H1 (cell line): Measurements from ENCODE around the gene EHD4. TPM values are rescaled to one million over a fixed set of nuclear protein-coding genes. Genes with fewer than 3 reads are reported as not detected.

ENCODE experiments used
- CTCF ChIA-PET: fragments of 300-600 bp; sonication (Branson Sonifier 250); formaldehyde crosslinking; loops from one replicate; lab custom pipeline; 2021; ENCODE audit not compliant: partially characterized antibody; lab: Charles Lee
- POLR2A ChIA-PET: fragments of 300-600 bp; sonication (Branson Sonifier 250); formaldehyde crosslinking; loops from one replicate; lab custom pipeline; 2021; ENCODE audit warnings: inconsistent platforms; ENCODE audit not compliant: partially characterized antibody; lab: Charles Lee
- DNase-seq, 2 experiments: peaks; one replicate each; pipeline versions ENCODE4 v3.0.0 to v3.0.0-alpha.2; 2010 to 2022; ENCODE audit warnings: low spot score in 2 of 2, low read depth in 1 of 2, mixed read lengths in 1 of 2
- FAIRE-seq: peaks from 2 replicates; lab custom pipeline; 2011; peaks lifted over from hg19 to GRCh38; lab: Jason Lieb, UNC
- H2AFZ ChIP-seq: 2 replicates; pipeline ENCODE4 v1.8.1; 2012; ENCODE audit warnings: low read length, inconsistent platforms
- H2AK5ac ChIP-seq: 2 replicates; pipeline ENCODE4 v1.6.1; 2013; ENCODE audit warnings: low read depth, low read length
- H2BK120ac ChIP-seq: replicated peaks from 2 replicates; pipeline ENCODE3; 2013; ENCODE audit warnings: low read depth, low read length, inconsistent platforms
- H2BK12ac ChIP-seq: 2 replicates; pipeline ENCODE4 v1.6.1; 2013; ENCODE audit warnings: low read depth, low read length
- H2BK15ac ChIP-seq: 2 replicates; pipeline ENCODE4 v1.6.1; 2013; ENCODE audit warnings: low read length
- H2BK20ac ChIP-seq: 2 replicates; pipeline ENCODE4 v1.6.1; 2013; ENCODE audit warnings: low read length
- H2BK5ac ChIP-seq: 2 replicates; pipeline ENCODE4 v1.6.1; 2013; ENCODE audit warnings: low read depth, low read length
- H3K14ac ChIP-seq: 2 replicates; pipeline ENCODE4 v1.6.1; 2013; ENCODE audit warnings: inconsistent platforms; ENCODE audit not compliant: insufficient read length
- H3K18ac ChIP-seq: 2 replicates; pipeline ENCODE4 v1.6.1; 2013; ENCODE audit warnings: low read length; ENCODE audit errors: extremely low read depth
- H3K23ac ChIP-seq: 2 replicates; pipeline ENCODE4 v1.6.1; 2013; ENCODE audit warnings: inconsistent platforms; ENCODE audit not compliant: insufficient read length
- H3K23me2 ChIP-seq: 2 replicates; pipeline ENCODE4 v1.6.1; 2013; ENCODE audit warnings: low read depth, low read length
- H3K27ac ChIP-seq: 2 replicates; pipeline ENCODE4 v1.6.1; 2011; ENCODE audit warnings: low read depth, low read length, inconsistent platforms
- H3K27me3 ChIP-seq, 4 experiments: replicated peaks in 1 of 4; 1 replicate in 1 of 4; 2 replicates in 3 of 4; pipeline versions ENCODE4 v1.6.1 to v1.8.1; 2011 to 2013; ENCODE audit warnings: low read length in 3 of 4, mild to moderate bottlenecking in 3 of 4, inconsistent platforms in 2 of 4, mixed read lengths in 2 of 4, moderate library complexity in 1 of 4; ENCODE audit not compliant: control insufficient read depth in 3 of 4, insufficient read depth in 3 of 4; ENCODE audit errors: extremely low read depth in 1 of 4
- H3K36me3 ChIP-seq, 4 experiments: 2 replicates each; pipeline versions ENCODE4 v1.6.1 to v1.8.1; 2011 to 2013; ENCODE audit warnings: mild to moderate bottlenecking in 4 of 4, low read length in 3 of 4, moderate library complexity in 2 of 4, control low read depth in 1 of 4, inconsistent platforms in 1 of 4; ENCODE audit not compliant: insufficient read depth in 4 of 4, control insufficient read depth in 2 of 4
- H3K4ac ChIP-seq: replicated peaks from 2 replicates; pipeline ENCODE3; 2013; ENCODE audit warnings: low read length, low read depth, mixed read lengths, inconsistent platforms; ENCODE audit not compliant: insufficient read length
- H3K4me1 ChIP-seq, 4 experiments: replicated peaks in 1 of 4; 1 replicate in 1 of 4; 2 replicates in 3 of 4; pipeline versions ENCODE4 v1.6.1 to v1.8.1; 2011 to 2013; ENCODE audit warnings: low read length in 3 of 4, inconsistent platforms in 2 of 4, mixed read lengths in 1 of 4; ENCODE audit not compliant: insufficient read depth in 4 of 4, control insufficient read depth in 3 of 4
- H3K4me2 ChIP-seq, 2 experiments: 2 replicates each; pipeline versions ENCODE4 v1.6.1 to v1.8.1; 2011 to 2013; ENCODE audit warnings: low read depth in 2 of 2, low read length in 2 of 2, control low read depth in 1 of 2, inconsistent platforms in 1 of 2, mild to moderate bottlenecking in 1 of 2; ENCODE audit not compliant: insufficient read depth in 1 of 2
- H3K4me3 ChIP-seq, 4 experiments: fragments of 200-600, 300-600 bp in 1 of 4; sonication (generic), shearing (Covaris generic), sonication (Bioruptor Twin) in 1 of 4; 2 replicates each; pipeline versions ENCODE4 v1.5.1 to v1.8.1; 2011 to 2016; ENCODE audit warnings: low read length in 4 of 4, low read depth in 3 of 4, control low read depth in 2 of 4, inconsistent platforms in 2 of 4, mild to moderate bottlenecking in 2 of 4, mixed read lengths in 1 of 4, moderate library complexity in 1 of 4; ENCODE audit not compliant: insufficient read depth in 2 of 4; ENCODE audit errors: extremely low read depth in 1 of 4
- H3K56ac ChIP-seq: replicated peaks from 2 replicates; pipeline ENCODE3; 2013; ENCODE audit warnings: low read depth, mild to moderate bottlenecking, mixed read lengths, low read length, inconsistent platforms; ENCODE audit not compliant: insufficient read length
- H3K79me1 ChIP-seq: 2 replicates; pipeline ENCODE4 v1.6.1; 2013; ENCODE audit warnings: low read depth, low read length, control low read depth
- H3K79me2 ChIP-seq, 2 experiments: 2 replicates each; pipeline versions ENCODE4 v1.6.1 to v1.8.1; 2012 to 2013; ENCODE audit warnings: low read length in 2 of 2, mild to moderate bottlenecking in 2 of 2, inconsistent platforms in 1 of 2; ENCODE audit not compliant: insufficient read depth in 2 of 2, control insufficient read depth in 1 of 2
- H3K9ac ChIP-seq, 4 experiments: replicated peaks in 1 of 4; 1 replicate in 1 of 4; 2 replicates in 3 of 4; pipeline versions ENCODE4 v1.6.1 to v1.8.1; 2011 to 2013; ENCODE audit warnings: low read depth in 3 of 4, low read length in 3 of 4, control low read depth in 2 of 4, mild to moderate bottlenecking in 2 of 4, moderate library complexity in 2 of 4, inconsistent platforms in 1 of 4; ENCODE audit errors: extremely low read depth in 1 of 4
- H3K9me3 ChIP-seq, 2 experiments: 2 replicates each; pipeline versions ENCODE4 v1.6.1 to v1.8.1; 2012 to 2013; ENCODE audit warnings: mild to moderate bottlenecking in 2 of 2, moderate library complexity in 2 of 2, control low read depth in 1 of 2, inconsistent platforms in 1 of 2, low read depth in 1 of 2, low read length in 1 of 2, mixed read lengths in 1 of 2; ENCODE audit not compliant: insufficient read depth in 2 of 2
- H4K20me1 ChIP-seq, 2 experiments: replicated peaks in 1 of 2; 2 replicates each; pipeline versions ENCODE3 to v1.8.1; 2011 to 2013; ENCODE audit warnings: inconsistent platforms in 2 of 2, low read length in 2 of 2, mild to moderate bottlenecking in 1 of 2; ENCODE audit not compliant: insufficient read depth in 2 of 2, control insufficient read depth in 1 of 2
- H4K5ac ChIP-seq: 2 replicates; pipeline ENCODE4 v1.6.1; 2013; ENCODE audit warnings: low read length, low read depth, mixed read lengths, inconsistent platforms; ENCODE audit not compliant: insufficient read length
- H4K8ac ChIP-seq: 2 replicates; pipeline ENCODE4 v1.8.0; 2013; ENCODE audit warnings: mild to moderate bottlenecking, moderate library complexity, low read length, inconsistent platforms; ENCODE audit not compliant: insufficient read depth; ENCODE audit errors: extremely low read depth
- H4K91ac ChIP-seq: replicated peaks from 2 replicates; pipeline ENCODE3; 2013; ENCODE audit warnings: low read length, mixed read lengths, inconsistent platforms; ENCODE audit not compliant: insufficient read length
- CHD2 ChIP-seq: IDR thresholded peaks from 2 replicates; pipeline ENCODE4 v1.6.1; 2012; ENCODE audit warnings: low read length, improper control_type of control experiment
- POLR2A ChIP-seq, 2 experiments: IDR thresholded peaks; 1 replicate in 1 of 2; 2 replicates in 1 of 2; pipeline ENCODE4 v1.6.1; 2011; ENCODE audit warnings: low read depth in 2 of 2, low read length in 2 of 2, mild to moderate bottlenecking in 2 of 2; ENCODE audit errors: control extremely low read depth in 1 of 2
- SAP30 ChIP-seq: fragments of 300-600 bp; sonication (generic); IDR thresholded peaks from 2 replicates; pipeline ENCODE4 v1.7.1; 2012; ENCODE audit warnings: low read length, moderate library complexity, mild to moderate bottlenecking, inconsistent platforms; ENCODE audit not compliant: insufficient read depth, insufficient replicate concordance
- SIN3A ChIP-seq, 2 experiments: IDR thresholded peaks in 1 of 2; conservative IDR thresholded peaks in 1 of 2; 2 replicates each; pipeline ENCODE4 v1.6.1; 2011 to 2012; ENCODE audit warnings: low read length in 2 of 2, improper control_type of control experiment in 1 of 2, low read depth in 1 of 2, mild to moderate bottlenecking in 1 of 2
- TAF7 ChIP-seq: optimal IDR thresholded peaks from 2 replicates; pipeline ENCODE3; 2011; ENCODE audit warnings: low read depth, mild to moderate bottlenecking, inconsistent platforms, low read length, moderate library complexity, borderline replicate concordance
- WGBS, 2 experiments: shearing (Covaris generic) in 1 of 2; methylation state at CpG; one replicate each; pipeline versions ENCODE4 v1.1.6 to v1.1.7; 2013 to 2015; ENCODE audit warnings: low lambda C conversion rate in 2 of 2, mixed read lengths in 2 of 2, inconsistent platforms in 1 of 2, low coverage in 1 of 2, missing lambda C conversion rate in 1 of 2; ENCODE audit not compliant: insufficient replicate concordance in 2 of 2, insufficient coverage in 1 of 2, insufficient read length in 1 of 2; ENCODE audit errors: extremely low coverage in 1 of 2, missing lambda C conversion rate in 1 of 2; 5-methylcytosine and 5-hydroxymethylcytosine counted together
- polyA plus RNA-seq, 7 experiments: library from polyadenylated mRNA; depleted of rRNA in 3 of 7; stranded (reverse) in 5 of 7; unstranded in 2 of 7; fragments of >200 nt in 5 of 7; fragments of 200-250 nt in 2 of 7; gene quantifications; 1 replicate in 5 of 7; 2 replicates in 1 of 7; 4 replicates in 1 of 7; pipeline versions ENCODE4 v1.2.1 to v1.2.3, GENCODE V29; 2011 to 2013; ENCODE audit warnings: missing spikeins in 2 of 7, mixed read lengths in 2 of 7
- total RNA-seq: library from RNA; stranded (reverse); fragmentation: NEBNext Ultra II Directional; extraction: Animal tissue kit (Norgen Biotek cat#: 25700); gene quantifications from 2 replicates; pipeline ENCODE4 v1.2.1, GENCODE V29; 2021

EHD4 gene
- total and polyA plus RNA-seq, 2 of the 8 experiments (the other 6 are each of a cell fraction or from before 2014, with no cell fraction given) = 17.5 to 24.5 TPM

DNA sequence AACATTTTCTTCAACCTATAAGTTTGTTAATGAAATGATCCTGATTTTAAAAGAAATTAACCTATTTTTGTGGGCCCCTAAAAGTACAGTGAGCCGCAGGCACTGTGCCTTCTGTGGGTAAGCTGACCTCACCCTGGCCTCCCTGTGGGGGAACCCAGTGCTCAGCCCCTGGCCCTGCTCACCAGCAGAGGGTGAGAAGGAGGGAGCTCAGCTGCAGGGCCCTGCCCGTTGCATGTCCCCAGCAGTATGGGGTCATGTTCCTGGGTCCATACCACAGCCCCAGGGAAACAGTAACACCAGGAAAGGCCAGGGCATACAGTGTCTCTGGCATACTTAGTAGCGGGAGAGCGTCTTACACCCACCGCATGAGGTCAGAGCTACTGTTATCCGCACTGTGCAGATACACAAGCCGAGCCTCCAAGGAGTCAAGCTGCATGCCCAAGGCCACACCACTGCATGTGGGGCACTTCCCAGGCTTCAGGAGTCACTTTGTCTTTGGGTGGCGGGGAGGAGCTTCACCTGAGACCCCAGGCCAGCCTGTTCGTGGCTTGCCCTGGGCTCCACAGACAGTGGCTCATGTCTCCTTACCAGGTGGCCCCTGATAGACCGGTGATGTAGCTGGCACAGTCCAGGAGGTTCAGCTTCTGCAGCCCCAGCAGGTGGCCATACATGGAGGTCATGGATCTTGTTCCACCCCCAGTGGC, 22.6 kb upstream of the EHD4 start:
- no peak overlapping the region for H3K4me2 ChIP-seq
- H3K14ac ChIP-seq = no peak overlapping the region
- H3K4me3 ChIP-seq = no peak overlapping the region
- H3K18ac ChIP-seq = no peak overlapping the region
- H3K79me2 ChIP-seq = no peaks in the 10 kb centered on the region
- FAIRE-seq (no peak), DNase-seq (no peak)
- 0 out of 2 replicates have a peak overlapping the region, but pooled peaks have one; percentile 27 for H2BK20ac ChIP-seq
- no peaks in the 10 kb centered on the region for H3K79me1 ChIP-seq
- no peak overlapping the region for H2AFZ ChIP-seq
- no peak overlapping the region for H2BK15ac ChIP-seq
- no peak overlapping the region for H4K5ac ChIP-seq
- no peak overlapping the region for H4K8ac ChIP-seq
- no peak overlapping the region for H2BK120ac ChIP-seq
- H3K27ac ChIP-seq = no peak overlapping the region
- peaks cover 0 to 1% (median 0%) of the 10 kb centered on the region in 4 experiments; a peak in 3 of 7 replicates for H3K4me1 ChIP-seq
- H2BK12ac ChIP-seq = no peak overlapping the region
- H3K27me3 ChIP-seq = no peaks in the 10 kb centered on the region
- no peak overlapping the region for H3K56ac ChIP-seq
- H2AK5ac ChIP-seq = no peak overlapping the region
- ChIA-PET CTCF (interaction anchor here (0.6 to 16.4 kb wide), 11 partner anchors 10 to 562 kb away, joined by 3 to 196 read pairs (median 4); no protein-coding TSS in a partner anchor), POLR2A (interaction anchor here (1.2 kb wide), 1 partner anchor 11 kb away, joined by 3 read pairs; no protein-coding TSS in a partner anchor)
- H2BK5ac ChIP-seq = no peak overlapping the region
- no peaks in the 10 kb centered on the region for H3K23me2 ChIP-seq
- no peak overlapping the region for H3K4ac ChIP-seq
- H4K20me1 ChIP-seq = no peaks in the 10 kb centered on the region
- no peak overlapping the region for H4K91ac ChIP-seq
- no peaks in the 10 kb centered on the region for H3K9me3 ChIP-seq
- no peak overlapping the region for H3K23ac ChIP-seq
- H3K36me3 ChIP-seq = no peaks in the 10 kb centered on the region
- WGBS, 2 experiments = 81% methylated on average over 10 of the region's 10 CpGs; no CpG with 5 or more reads in 1 of the 2 experiments
- no peak overlapping the region for H3K9ac ChIP-seq
- TF ChIP-seq CHD2 (no peak), TAF7 (no peak), SAP30 (no peak), SIN3A (conservative IDR thresholded peaks at IDR 0.05 in 1 of 2, IDR thresholded peaks at IDR 0.05 in 1 of 2; ENCODE audit: low read depth in 1 of 2, low read length in 2 of 2) (no peak), POLR2A (IDR thresholded peaks at IDR 0.05; ENCODE audit: control extremely low read depth in 1 of 2, low read depth in 2 of 2, low read length in 2 of 2) (no peak)
